Sigmoid colon (tissue), 3 donors: ENCODE data around the gene WDR11.

Experiments used
- POLR2A ChIP-seq, 2 donors: fragments of 450-650 bp; IDR thresholded peaks; one replicate each; pipeline ENCODE4 v1.6.1; 2016; ENCODE audit warnings: antibody characterized with exemption in 2 of 2, mild to moderate bottlenecking in 2 of 2, moderate library complexity in 2 of 2
- TF ChIP-seq, protein P1 (sequence below), 4 experiments: fragments of 450-650 bp in 3 of 4; fragments of 200-600 bp in 1 of 4; IDR thresholded peaks; one replicate each; pipeline ENCODE4 v1.5.1; 2016 to 2019; ENCODE audit warnings: antibody characterized with exemption in 4 of 4, mild to moderate bottlenecking in 3 of 4, moderate library complexity in 2 of 4

DNA sequence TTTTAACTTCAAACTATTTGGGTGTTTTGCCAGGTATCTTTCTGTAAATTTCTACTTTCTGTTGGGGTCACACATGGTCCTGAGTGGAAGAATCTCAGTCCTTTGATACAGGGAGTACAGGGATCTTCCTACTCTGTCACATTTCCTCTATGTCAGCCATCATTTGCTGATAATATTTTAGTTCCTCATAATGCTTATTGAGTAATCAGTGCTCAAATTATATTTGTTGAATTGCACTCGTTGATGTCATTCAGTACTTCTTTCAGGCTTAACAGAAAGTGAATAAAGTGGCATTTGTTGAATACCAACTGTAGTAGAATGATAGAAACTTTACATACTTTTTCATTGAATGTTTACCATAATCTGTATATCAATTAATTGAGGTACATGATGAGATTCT, 31.9 kb downstream of the WDR11 start:
- TF ChIP-seq, protein P1, sequence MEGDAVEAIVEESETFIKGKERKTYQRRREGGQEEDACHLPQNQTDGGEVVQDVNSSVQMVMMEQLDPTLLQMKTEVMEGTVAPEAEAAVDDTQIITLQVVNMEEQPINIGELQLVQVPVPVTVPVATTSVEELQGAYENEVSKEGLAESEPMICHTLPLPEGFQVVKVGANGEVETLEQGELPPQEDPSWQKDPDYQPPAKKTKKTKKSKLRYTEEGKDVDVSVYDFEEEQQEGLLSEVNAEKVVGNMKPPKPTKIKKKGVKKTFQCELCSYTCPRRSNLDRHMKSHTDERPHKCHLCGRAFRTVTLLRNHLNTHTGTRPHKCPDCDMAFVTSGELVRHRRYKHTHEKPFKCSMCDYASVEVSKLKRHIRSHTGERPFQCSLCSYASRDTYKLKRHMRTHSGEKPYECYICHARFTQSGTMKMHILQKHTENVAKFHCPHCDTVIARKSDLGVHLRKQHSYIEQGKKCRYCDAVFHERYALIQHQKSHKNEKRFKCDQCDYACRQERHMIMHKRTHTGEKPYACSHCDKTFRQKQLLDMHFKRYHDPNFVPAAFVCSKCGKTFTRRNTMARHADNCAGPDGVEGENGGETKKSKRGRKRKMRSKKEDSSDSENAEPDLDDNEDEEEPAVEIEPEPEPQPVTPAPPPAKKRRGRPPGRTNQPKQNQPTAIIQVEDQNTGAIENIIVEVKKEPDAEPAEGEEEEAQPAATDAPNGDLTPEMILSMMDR (IDR thresholded peaks at IDR 0.05), result no peak
- no peak for TF ChIP-seq POLR2A (IDR thresholded peaks at IDR 0.05)
